ENCODE measurements around the gene SF1. TPM values are rescaled to one million over a fixed set of nuclear protein-coding genes. Genes with fewer than 3 reads are reported as not detected.

The SF1 gene
- total RNA-seq, 1 experiment from 2014 or later: 153 TPM

Other genes starting within 250 kb of the SF1 start
- gene SLC22A11, start 222.6 kb downstream of the SF1 start, total RNA-seq (2014; rRNA removed; shearing (Covaris generic)): not detected in 2 replicates
- not detected in 2 replicates for gene SLC22A12, start 187.3 kb downstream of the SF1 start, total RNA-seq (2014; rRNA removed; shearing (Covaris generic))
- 0.42 TPM in 1 of 2 replicates, not detected in the other for gene NRXN2, start 55.3 kb downstream of the SF1 start, total RNA-seq (2014; rRNA removed; shearing (Covaris generic))
- not detected in 2 replicates for gene RASGRP2, start 34.4 kb downstream of the SF1 start, total RNA-seq (2014; rRNA removed; shearing (Covaris generic))
- gene PYGM, start 18.6 kb downstream of the SF1 start, total RNA-seq (2014; rRNA removed; shearing (Covaris generic)): 0.02 TPM in 1 of 2 replicates, not detected in the other
- 19.2 and 23.3 TPM in 2 replicates for gene MAP4K2, start 24.7 kb upstream of the SF1 start, total RNA-seq (2014; rRNA removed; shearing (Covaris generic))
- 22.3 and 34.1 TPM in 2 replicates for gene MEN1, start 32.0 kb upstream of the SF1 start, total RNA-seq (2014; rRNA removed; shearing (Covaris generic))
- 0.13 and 0.23 TPM in 2 replicates for gene CDC42BPG, start 66.1 kb upstream of the SF1 start, total RNA-seq (2014; rRNA removed; shearing (Covaris generic))
- gene EHD1, start 100.1 kb upstream of the SF1 start, total RNA-seq (2014; rRNA removed; shearing (Covaris generic)): 62.0 and 80.4 TPM in 2 replicates
- gene ATG2A, start 138.7 kb upstream of the SF1 start, total RNA-seq (2014; rRNA removed; shearing (Covaris generic)): 17.5 and 19.6 TPM in 2 replicates
- 7.7 and 8.3 TPM in 2 replicates for gene PPP2R5B, start 146.1 kb upstream of the SF1 start, total RNA-seq (2014; rRNA removed; shearing (Covaris generic))
- gene GPHA2, start 157.4 kb upstream of the SF1 start, total RNA-seq (2014; rRNA removed; shearing (Covaris generic)): 0.53 TPM in 1 of 2 replicates, not detected in the other
- not detected in 2 replicates for gene MAJIN, start 193.6 kb upstream of the SF1 start, total RNA-seq (2014; rRNA removed; shearing (Covaris generic))
- 1.6 and 3.1 TPM in 2 replicates for gene BATF2, start 218.4 kb upstream of the SF1 start, total RNA-seq (2014; rRNA removed; shearing (Covaris generic))
- 237 and 263 TPM in 2 replicates for gene ARL2, start 235.6 kb upstream of the SF1 start, total RNA-seq (2014; rRNA removed; shearing (Covaris generic))
- 20.1 and 23.1 TPM in 2 replicates for gene SNX15, start 248.9 kb upstream of the SF1 start, total RNA-seq (2014; rRNA removed; shearing (Covaris generic))

Data from HT1080 (cell line).